ENCODE data around the gene DNAAF2.

DNAAF2 gene

GRCh38 chr14:49621114-49621881 lies 13.7 kb downstream of the DNAAF2 start:
- Histone ChIP-seq H3K27me3 (ENCODE audit: insufficient read depth, poor library complexity, severe bottlenecking) (no peaks in the 10 kb centered on the region), H3K4me3 (replicated peaks; ENCODE audit: insufficient read depth, low read length) (peak overlapping the region; percentile 80), H3K27ac (replicated peaks) (peak overlapping the region; percentile 96)
- peak; percentile 67 to 91 for DNase-seq (ENCODE audit: low read depth in 1 of 2, low spot score in 1 of 2)
- no peak; the same call in 1 of the 2 replicates for TF ChIP-seq SPI1 (IDR thresholded peaks at IDR 0.05; ENCODE audit: borderline replicate concordance, low read depth)
- no peak for TF ChIP-seq CTCF (IDR thresholded peaks at IDR 0.05; ENCODE audit: insufficient read depth, low read length)
- TF ChIP-seq REST (IDR thresholded peaks at IDR 0.05; ENCODE audit: insufficient replicate concordance, low read depth): no peak
- TF ChIP-seq GABPA (IDR thresholded peaks at IDR 0.05; ENCODE audit: low read depth): no peak
- TF ChIP-seq POLR2AphosphoS5 (IDR thresholded peaks at IDR 0.05; ENCODE audit: low read depth): no peak; the same call in 1 of the 2 replicates

DNA sequence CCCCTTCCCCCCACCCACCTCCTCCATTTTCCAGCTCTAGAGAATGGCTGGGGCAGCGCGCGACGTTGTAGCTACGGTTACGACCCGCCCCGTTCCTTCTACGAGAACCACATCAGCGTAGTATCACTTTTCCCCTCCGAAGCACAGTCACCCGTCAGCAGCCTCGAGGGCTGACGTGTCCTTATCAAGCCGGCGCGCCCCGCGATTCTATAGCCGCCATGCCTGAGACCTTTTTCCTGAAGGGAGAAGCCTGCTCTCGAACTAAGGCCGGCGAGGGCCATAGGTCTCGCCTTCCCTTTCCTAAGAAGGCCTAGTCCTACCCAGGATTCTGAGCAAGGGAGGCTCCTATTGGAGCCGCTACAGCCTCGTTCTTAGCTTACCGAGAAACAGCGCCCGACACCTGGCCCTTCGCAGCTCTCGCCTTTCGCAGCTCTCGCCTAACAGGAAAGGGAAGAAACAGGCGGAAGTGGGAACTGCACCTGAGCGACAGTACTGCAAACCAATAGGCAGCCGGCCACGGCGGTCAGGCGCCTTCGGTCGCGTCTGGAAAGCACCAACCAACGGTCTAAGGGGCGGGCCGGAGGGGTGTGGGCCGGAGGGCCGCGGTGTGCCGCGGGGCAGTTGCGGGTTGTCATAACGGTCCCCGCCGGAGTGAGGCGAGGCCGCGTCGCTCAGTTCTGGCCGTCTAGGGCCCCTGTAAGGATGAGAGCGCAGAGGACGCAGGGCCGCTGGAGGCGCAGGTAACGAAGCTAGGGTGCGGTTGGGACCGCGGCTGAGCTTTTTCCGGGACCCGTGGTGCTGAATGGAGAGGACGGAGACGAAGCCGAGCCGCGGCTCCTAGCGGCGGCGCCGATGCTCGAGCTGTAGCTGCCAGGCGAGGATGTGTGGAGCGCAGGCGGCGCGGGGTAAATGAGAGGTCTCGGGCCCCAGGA lies 14.6 kb downstream of the DNAAF2 start, which contains the start of the genes MGAT2 and RPL36AL:
Gene MGAT2, plus strand, starts transcription at position 618 of the 932 bp plus-strand sequence. CDS start 470 bp downstream, outside the sequence.
Gene RPL36AL, minus strand, starts transcription at position 445 of the 932 bp plus-strand sequence. CDS start 1,522 bp downstream, outside the sequence.
- H3K4me3 ChIP-seq (replicated peaks; ENCODE audit: insufficient read depth, low read length): peak within 1 kb of the TSS; percentile 80
- peak; percentile 95 to 99 for DNase-seq (ENCODE audit: low read depth in 1 of 2, low spot score in 1 of 2)
- no peaks in the 10 kb centered on the region for H3K27me3 ChIP-seq (ENCODE audit: insufficient read depth, poor library complexity, severe bottlenecking)
- H3K27ac ChIP-seq (replicated peaks): peak within 1 kb of the TSS; percentile 96
- peak; percentile 72; the same call in 1 of the 2 replicates for TF ChIP-seq SPI1 (IDR thresholded peaks at IDR 0.05; ENCODE audit: borderline replicate concordance, low read depth)
- peak; percentile 1 for TF ChIP-seq CTCF (IDR thresholded peaks at IDR 0.05; ENCODE audit: insufficient read depth, low read length)
- TF ChIP-seq GABPA (IDR thresholded peaks at IDR 0.05; ENCODE audit: low read depth): peak; percentile 83
- TF ChIP-seq POLR2AphosphoS5 (IDR thresholded peaks at IDR 0.05; ENCODE audit: low read depth): peak; percentile 97
- TF ChIP-seq REST (IDR thresholded peaks at IDR 0.05; ENCODE audit: insufficient replicate concordance, low read depth): no peak

- Histone ChIP-seq H3K27me3 (ENCODE audit: insufficient read depth, poor library complexity, severe bottlenecking) (no peaks in the 10 kb centered on the region), H3K4me3 (replicated peaks; ENCODE audit: insufficient read depth, low read length) (peak overlapping the region; percentile 80), H3K27ac (replicated peaks) (peak overlapping the region; percentile 96)
- no peak for DNase-seq (ENCODE audit: low read depth in 1 of 2, low spot score in 1 of 2)
- TF ChIP-seq SPI1 (IDR thresholded peaks at IDR 0.05; ENCODE audit: borderline replicate concordance, low read depth) (no peak), POLR2AphosphoS5 (IDR thresholded peaks at IDR 0.05; ENCODE audit: low read depth) (no peak), GABPA (IDR thresholded peaks at IDR 0.05; ENCODE audit: low read depth) (no peak), REST (IDR thresholded peaks at IDR 0.05; ENCODE audit: insufficient replicate concordance, low read depth) (no peak), CTCF (IDR thresholded peaks at IDR 0.05; ENCODE audit: insufficient read depth, low read length) (no peak)
Measured at GRCh38 chr14:49619730-49620129, 15.3 kb downstream of the DNAAF2 start.

Measured in HL-60 (cell line).